SK-N-MC (cell line): ENCODE data around the gene SYN1.

Experiments
- DNase-seq: peaks from one replicate; pipeline ENCODE4 v3.0.0-alpha.2; 2011; ENCODE audit warnings: low read depth, low spot score
- H3K27ac ChIP-seq: fragments of 200-600 bp; sonication (generic); 2 replicates; pipeline ENCODE4 v1.5.1; 2016; ENCODE audit warnings: mixed run types
- H3K36me3 ChIP-seq: fragments of 200-600 bp; sonication (generic); 2 replicates; pipeline ENCODE4 v1.6.1; 2017; ENCODE audit warnings: antibody characterized with exemption, low read length, mixed read lengths; ENCODE audit not compliant: insufficient read depth
- H3K4me3 ChIP-seq: fragments of 200-600 bp; sonication (generic); 2 replicates; pipeline ENCODE4 v1.5.1; 2016
- H3K9ac ChIP-seq: fragments of 200-600 bp; sonication (generic); 2 replicates; pipeline ENCODE4 v1.8.0; 2017; ENCODE audit warnings: mixed run types, mixed read lengths; ENCODE audit not compliant: insufficient read length
- H3K9me3 ChIP-seq: fragments of 200-600 bp; sonication (generic); 2 replicates; pipeline ENCODE4 v1.6.1; 2017; ENCODE audit warnings: low read depth, mild to moderate bottlenecking, antibody characterized with exemption, low read length, moderate library complexity, mixed read lengths
- EZH2 ChIP-seq: fragments of 200-600 bp; sonication (generic); IDR thresholded peaks from one replicate; pipeline ENCODE4 v1.6.1; 2017; ENCODE audit warnings: antibody characterized with exemption
- FOXP2 ChIP-seq: optimal IDR thresholded peaks from 2 replicates; pipeline ENCODE3; 2011; ENCODE audit warnings: mild to moderate bottlenecking, moderate library complexity; ENCODE audit not compliant: insufficient read depth; ENCODE audit errors: extremely low read length, control extremely low read depth
- POLR2AphosphoS5 ChIP-seq: IDR thresholded peaks from 2 replicates; pipeline ENCODE4 v1.6.1; 2012; ENCODE audit warnings: mild to moderate bottlenecking, low read depth, low read length, borderline replicate concordance

The SYN1 gene

DNA sequence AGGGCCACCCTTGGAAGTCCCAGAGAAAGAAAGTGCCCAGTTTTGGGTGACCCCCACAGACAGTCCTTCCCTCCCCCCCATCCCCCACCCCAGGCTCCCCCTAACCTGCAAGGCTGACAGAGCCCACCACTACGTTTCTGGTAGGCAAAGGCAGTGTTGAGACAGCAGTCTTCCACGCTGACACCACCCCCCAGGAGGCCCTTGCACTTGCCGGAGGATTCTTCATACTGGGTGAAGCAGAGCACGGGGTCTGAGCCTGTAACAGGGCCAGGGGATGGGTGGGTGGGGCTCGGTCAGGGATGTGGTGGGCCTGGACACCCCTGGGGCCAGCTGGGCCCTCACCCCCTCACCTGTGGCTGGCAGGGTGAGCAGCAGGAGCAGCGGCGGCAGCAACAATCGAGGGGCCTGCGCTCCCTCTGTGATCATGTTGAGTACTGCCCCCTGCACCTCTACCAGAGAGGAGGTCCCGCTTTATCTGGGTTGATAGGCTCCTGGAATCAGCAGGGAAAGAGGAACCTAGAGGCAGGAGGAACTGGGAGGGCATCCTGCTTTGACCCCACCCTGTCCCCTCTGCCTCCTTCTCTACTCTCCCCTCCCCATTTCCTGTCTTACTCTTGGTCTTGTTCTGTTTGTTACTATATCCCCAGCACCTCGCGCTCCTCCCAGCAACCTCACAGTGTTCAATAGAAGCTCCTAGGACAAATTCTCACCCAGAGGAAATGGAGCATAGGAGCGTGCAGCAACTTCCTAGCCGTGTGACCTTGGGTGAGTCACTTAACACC lies 10.0 kb upstream of the SYN1 start, which contains the start of gene CFP:
Gene CFP, minus strand, starts transcription at position 512 of the 782 bp plus-strand sequence. Its CDS starts 86 bp downstream, at position 426.
- no peak within 1 kb of the TSS for H3K27ac ChIP-seq
- H3K9me3 ChIP-seq = no peaks in the 10 kb centered on the region
- no peak for TF ChIP-seq POLR2AphosphoS5
- no peak for TF ChIP-seq FOXP2
- TF ChIP-seq EZH2 = no peak
- no peak for DNase-seq
- H3K4me3 ChIP-seq = no peak within 1 kb of the TSS
- H3K36me3 ChIP-seq = no peaks in the 10 kb centered on the region
- H3K9ac ChIP-seq = no peak within 1 kb of the TSS

DNA sequence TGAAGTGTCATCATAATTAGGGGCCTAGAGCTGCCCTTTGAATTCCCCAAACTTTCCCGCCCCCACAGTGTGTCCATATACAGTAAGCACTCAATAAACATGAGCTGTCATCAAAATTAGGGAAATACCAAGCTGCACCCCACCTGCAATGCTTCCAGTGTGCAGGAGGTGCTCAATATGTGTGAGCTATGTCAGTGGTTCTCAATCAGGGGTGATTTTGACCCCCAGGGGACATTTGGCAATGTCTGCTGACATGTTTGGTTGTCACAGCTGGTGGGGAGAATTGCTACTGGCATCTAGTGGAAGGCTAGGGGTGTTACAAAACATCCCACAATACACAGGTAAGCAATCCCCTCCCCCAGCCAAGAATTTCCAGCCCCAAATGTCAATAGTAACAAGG lies 9.3 kb upstream of the SYN1 start:
- Histone ChIP-seq H3K27ac (no peak overlapping the region), H3K9me3 (no peaks in the 10 kb centered on the region), H3K4me3 (no peak overlapping the region), H3K9ac (no peak overlapping the region), H3K36me3 (no peaks in the 10 kb centered on the region)
- no peak for DNase-seq
- TF ChIP-seq FOXP2 = no peak
- no peak for TF ChIP-seq POLR2AphosphoS5
- no peak for TF ChIP-seq EZH2

DNA sequence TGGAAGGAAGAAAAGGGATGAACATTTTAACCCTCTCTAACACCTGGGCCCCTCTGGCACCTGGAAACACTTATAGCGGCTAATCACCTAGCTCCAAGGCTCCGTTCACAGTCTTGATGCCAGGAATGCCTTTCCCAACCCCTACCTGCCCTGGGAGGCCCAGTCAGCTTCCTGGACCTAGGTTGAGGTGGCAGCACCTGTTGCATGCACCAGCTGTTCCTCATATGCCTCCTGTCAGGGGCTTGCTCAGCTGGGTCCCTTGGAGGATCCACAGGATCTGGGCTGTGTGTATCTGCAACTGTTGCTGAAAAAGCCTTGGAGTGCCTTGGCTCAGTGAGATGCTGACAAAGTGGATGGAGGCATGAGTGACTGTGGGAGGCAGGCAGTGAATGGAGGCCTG lies 5.7 kb upstream of the SYN1 start:
- TF ChIP-seq POLR2AphosphoS5 (no peak), EZH2 (no peak)
- Histone ChIP-seq H3K4me3 (no peak overlapping the region), H3K9ac (no peak overlapping the region), H3K9me3 (no peaks in the 10 kb centered on the region), H3K36me3 (no peaks in the 10 kb centered on the region), H3K27ac (no peak overlapping the region)
- DNase-seq = no peak

DNA sequence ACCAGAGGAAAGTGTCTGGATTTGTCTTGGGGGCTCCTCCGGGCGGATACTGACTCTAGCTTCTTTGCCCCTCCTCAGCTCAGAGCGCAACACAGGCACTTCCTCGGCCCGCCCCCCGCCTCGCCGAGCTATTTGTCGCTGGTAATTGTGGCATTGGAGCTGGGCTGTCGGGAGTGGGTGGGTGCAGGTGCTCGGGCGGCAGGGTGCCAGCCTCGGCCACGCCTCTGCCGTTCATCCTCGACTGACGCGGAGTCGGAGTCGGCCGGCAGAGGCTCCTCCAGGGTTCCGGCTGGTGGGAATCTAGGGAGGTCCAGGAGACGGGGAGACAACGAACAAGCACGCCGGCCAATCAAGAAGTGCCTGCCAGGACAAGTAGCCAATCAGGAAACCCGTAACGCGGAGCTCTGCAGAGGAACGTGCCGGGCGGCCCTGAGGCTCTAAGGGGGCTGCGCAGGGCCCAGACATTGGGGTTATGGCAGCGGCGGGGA lies 3.9 kb upstream of the SYN1 start:
- no peak for DNase-seq
- Histone ChIP-seq H3K36me3 (no peaks in the 10 kb centered on the region), H3K4me3 (peak overlapping the region; percentile 72), H3K9me3 (no peaks in the 10 kb centered on the region), H3K27ac (no peak overlapping the region), H3K9ac (no peak overlapping the region)
- TF ChIP-seq FOXP2 (no peak), POLR2AphosphoS5 (no peak), EZH2 (no peak)

DNA sequence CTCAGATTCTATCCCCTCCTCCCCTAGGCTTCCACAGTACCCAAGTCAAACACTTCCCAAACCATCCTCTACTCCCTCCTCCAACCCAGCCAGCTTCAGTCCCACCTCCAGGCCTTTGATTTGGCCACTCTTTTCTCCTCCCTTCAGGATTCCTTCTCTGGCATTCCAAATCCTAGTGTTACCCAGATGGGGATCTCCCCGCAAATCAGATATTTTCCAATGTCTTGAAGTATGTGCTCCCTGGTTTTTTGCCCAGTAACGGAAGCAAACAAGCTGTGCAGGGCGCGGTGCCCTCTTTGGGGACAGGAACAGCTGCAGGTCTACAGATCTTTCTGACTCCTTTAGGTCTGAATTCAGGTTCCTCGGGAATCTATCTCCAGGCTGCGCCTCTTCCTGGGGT lies 2.2 kb upstream of the SYN1 start:
- Histone ChIP-seq H3K4me3 (no peak overlapping the region), H3K9me3 (no peaks in the 10 kb centered on the region), H3K27ac (no peak overlapping the region), H3K9ac (no peak overlapping the region), H3K36me3 (no peaks in the 10 kb centered on the region)
- TF ChIP-seq POLR2AphosphoS5 (no peak), EZH2 (no peak), FOXP2 (no peak)
- no peak for DNase-seq

DNA sequence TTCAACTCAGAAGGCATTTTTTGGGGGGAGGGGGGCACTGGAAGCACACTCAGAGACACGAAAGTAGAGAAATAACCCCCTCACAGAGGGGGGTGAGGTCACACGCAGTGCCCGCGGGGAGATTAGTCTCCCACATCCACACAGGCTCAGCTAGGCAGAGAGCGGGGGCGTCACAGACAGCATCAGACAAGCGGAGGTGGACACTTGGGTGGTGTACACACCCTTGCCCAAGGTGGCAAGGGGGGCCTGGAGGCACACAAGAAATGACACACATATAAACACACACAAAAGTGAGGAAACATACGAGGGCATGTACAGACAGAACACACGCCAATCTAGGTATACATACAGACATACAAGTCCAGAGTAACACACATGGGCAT lies 637 bp upstream of the SYN1 start:
- Histone ChIP-seq H3K4me3 (no peak overlapping the region), H3K9me3 (no peaks in the 10 kb centered on the region), H3K36me3 (no peaks in the 10 kb centered on the region), H3K27ac (no peak overlapping the region), H3K9ac (no peak overlapping the region)
- no peak for DNase-seq
- TF ChIP-seq POLR2AphosphoS5 = no peak
- no peak for TF ChIP-seq FOXP2
- no peak for TF ChIP-seq EZH2

DNA sequence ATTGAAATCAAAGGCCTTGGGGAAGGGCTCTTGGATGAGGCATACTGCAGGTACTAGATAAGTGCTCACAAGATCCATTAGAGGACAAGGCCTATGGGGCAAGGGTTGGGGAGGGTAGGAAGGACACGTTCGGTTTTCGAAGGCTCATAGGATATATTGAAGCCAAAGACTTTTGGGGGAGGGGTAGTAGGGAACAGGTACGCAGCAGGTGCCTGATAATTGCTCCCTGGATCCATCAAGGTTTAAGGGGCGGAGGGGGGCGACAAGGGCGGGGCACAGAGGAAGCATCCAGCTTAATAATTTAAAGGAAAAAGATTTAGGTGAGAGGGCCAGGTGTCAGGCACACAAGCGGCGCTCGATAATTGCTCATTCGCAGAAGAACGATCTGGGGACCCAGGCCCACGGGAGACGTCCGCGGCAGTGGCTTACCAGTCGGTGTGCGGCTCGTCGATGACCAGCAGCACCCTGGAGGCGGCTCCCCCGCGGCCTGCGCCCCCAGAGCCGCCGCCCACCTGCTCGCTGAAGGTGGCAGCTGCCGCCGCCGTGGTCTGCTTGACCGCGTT lies 653 bp downstream of the SYN1 start:
- Histone ChIP-seq H3K9ac (no peak overlapping the region), H3K36me3 (no peaks in the 10 kb centered on the region), H3K4me3 (peak overlapping the region; percentile 69), H3K9me3 (no peaks in the 10 kb centered on the region), H3K27ac (no peak overlapping the region)
- TF ChIP-seq FOXP2 = no peak
- no peak for TF ChIP-seq POLR2AphosphoS5
- DNase-seq = no peak

DNA sequence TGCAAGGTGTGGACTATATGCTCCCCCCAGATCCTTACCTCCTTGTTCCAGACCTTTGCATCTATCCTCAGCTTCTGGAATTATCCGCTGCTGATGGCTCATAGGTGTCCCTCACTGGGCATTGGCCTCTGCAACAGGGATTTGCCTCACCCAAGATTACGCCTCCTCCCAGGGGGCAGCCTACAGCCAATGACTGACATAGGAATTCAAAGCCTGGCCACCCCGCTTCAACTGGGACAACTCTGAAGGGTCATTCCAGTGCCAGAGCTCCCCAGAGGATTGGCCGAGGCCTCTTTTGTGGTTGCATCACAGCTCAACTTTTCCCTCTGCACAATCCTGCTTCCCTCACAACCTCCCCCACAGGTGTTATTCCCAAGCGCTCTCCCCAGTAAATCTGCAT lies 5.0 kb downstream of the SYN1 start:
- H3K9me3 ChIP-seq = no peaks in the 10 kb centered on the region
- DNase-seq = no peak
- no peak overlapping the region for H3K27ac ChIP-seq
- TF ChIP-seq POLR2AphosphoS5 = no peak
- no peak for TF ChIP-seq EZH2
- no peak for TF ChIP-seq FOXP2
- no peak overlapping the region for H3K4me3 ChIP-seq
- H3K9ac ChIP-seq = no peak overlapping the region
- no peaks in the 10 kb centered on the region for H3K36me3 ChIP-seq

DNA sequence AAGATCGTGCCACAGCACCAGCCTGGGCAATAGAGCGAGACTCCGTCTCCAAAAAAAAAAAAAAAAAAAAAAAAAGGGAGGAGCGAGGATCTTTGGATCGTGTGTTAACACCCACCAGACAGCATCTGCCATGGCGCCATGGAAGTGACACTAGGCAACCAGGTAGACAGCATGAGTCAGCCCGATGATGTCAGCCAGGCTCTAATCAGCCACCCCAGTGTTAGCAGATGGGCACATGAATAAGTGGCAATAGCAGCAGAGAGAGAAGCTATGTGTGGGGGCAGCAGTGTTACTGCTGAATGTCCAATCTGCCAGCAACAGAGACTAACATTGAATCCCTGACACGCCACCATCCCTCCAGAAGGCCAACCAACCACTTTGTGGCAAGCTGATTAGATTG lies 6.6 kb downstream of the SYN1 start:
- Histone ChIP-seq H3K27ac (no peak overlapping the region), H3K9me3 (no peaks in the 10 kb centered on the region), H3K4me3 (no peak overlapping the region), H3K9ac (no peak overlapping the region), H3K36me3 (no peaks in the 10 kb centered on the region)
- no peak for DNase-seq
- TF ChIP-seq FOXP2 (no peak), EZH2 (no peak), POLR2AphosphoS5 (no peak)
